Adrenal gland (tissue), 5 donors: ENCODE data around the gene DEAF1.

ENCODE experiments used
- CTCF ChIP-seq, 6 experiments: fragments of 450-650 bp in 4 of 6; fragments of 200-600 bp in 2 of 6; sonication (generic) in 1 of 6; IDR thresholded peaks; 1 replicate in 5 of 6; 2 replicates in 1 of 6; pipeline versions ENCODE4 v1.5.1 to v1.8.0; 2016 to 2021; ENCODE audit warnings: antibody characterized with exemption in 6 of 6, mild to moderate bottlenecking in 2 of 6, moderate library complexity in 1 of 6
- POLR2A ChIP-seq, 2 donors: fragments of 450-650 bp; IDR thresholded peaks; one replicate each; pipeline ENCODE4 v1.6.1; 2017; ENCODE audit warnings: antibody characterized with exemption in 2 of 2, mild to moderate bottlenecking in 2 of 2, moderate library complexity in 1 of 2
- donor health status: DM: no; HTN: no; CAD: no.

GRCh38 chr11:688681-689080 lies 6.3 kb downstream of the DEAF1 start:
- no peak for TF ChIP-seq CTCF (IDR thresholded peaks at IDR 0.05)
- TF ChIP-seq POLR2A (IDR thresholded peaks at IDR 0.05): no peak
